SH-SY5Y (cell line): ENCODE measurements around the gene PICK1.

Experiments used
- GATA2 ChIP-seq: IDR thresholded peaks from 2 replicates; pipeline ENCODE4 v1.6.1; 2011; ENCODE audit warnings: mild to moderate bottlenecking, low read depth, low read length
- GATA3 ChIP-seq: IDR thresholded peaks from 2 replicates; pipeline ENCODE4 v1.6.1; 2011; ENCODE audit warnings: low read depth, mild to moderate bottlenecking, low read length, moderate library complexity

- TF ChIP-seq GATA3 = no peak
- TF ChIP-seq GATA2 = no peak
Measured at GRCh38 chr22:38038890-38039812, 18.1 kb upstream of the PICK1 start.
